Hematopoietic multipotent progenitor cell (in vitro differentiated cells): ENCODE measurements around the gene TLR10. TPM values are rescaled to one million over a fixed set of nuclear protein-coding genes. Genes with fewer than 3 reads are reported as not detected.
"Not testable (repeated sequence)": the region's sequence is repeated elsewhere in the genome, so short reads cannot be mapped to it uniquely, and the experiment has no call there.

Source experiments
- DNase-seq, 3 donors: peaks; one replicate each; pipeline ENCODE4 v3.0.0-alpha.2; 2011 to 2015; ENCODE audit warnings: low read depth in 2 of 3, low spot score in 2 of 3
- total RNA-seq: library from RNA; depleted of rRNA; stranded (reverse); fragments of >200 nt; gene quantifications from one replicate; pipeline ENCODE4 v1.2.3, GENCODE V29; 2012

TLR10 gene
- total RNA-seq, 1 donor: 0.27 TPM

DNA sequence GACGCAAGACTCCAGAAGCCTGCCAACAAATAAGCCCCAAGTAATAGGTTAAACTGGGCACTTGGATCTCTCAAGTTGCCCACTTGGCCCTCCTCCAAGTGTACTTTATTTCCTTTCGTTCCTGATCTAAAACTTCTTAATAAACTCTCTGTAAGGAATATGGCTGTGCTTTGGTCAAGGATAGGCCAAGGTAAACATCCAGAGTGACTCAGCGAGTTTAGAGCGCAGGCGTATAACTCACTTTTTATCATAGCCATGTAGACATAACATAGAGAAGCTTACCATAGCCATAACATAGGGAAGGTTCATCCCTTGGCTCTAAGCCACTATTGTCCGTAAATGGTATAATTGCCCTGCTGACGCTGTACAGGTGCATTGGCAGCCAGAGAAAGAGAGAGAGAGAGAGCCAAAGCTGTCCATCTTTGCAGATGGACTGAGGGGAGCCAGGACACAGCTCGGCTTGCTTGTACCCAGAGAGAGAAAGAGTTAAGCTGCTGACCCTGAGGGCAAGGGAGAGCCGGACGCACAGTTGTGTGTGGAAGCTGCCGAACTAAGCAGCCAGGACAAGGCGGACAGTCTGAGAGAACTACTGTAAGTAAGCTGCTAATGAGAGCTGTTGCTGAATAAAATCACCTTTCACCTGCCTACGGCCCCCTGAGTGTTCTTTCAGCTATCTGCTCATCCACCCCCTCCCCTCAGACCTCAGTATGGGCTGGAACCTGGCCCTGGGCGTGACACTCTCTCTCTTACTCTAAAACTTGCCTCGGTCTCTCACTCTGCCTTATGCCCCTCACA, 20.0 kb upstream of the TLR10 start:
- peak in 1 of 3 donors; percentile 43 for DNase-seq

DNA sequence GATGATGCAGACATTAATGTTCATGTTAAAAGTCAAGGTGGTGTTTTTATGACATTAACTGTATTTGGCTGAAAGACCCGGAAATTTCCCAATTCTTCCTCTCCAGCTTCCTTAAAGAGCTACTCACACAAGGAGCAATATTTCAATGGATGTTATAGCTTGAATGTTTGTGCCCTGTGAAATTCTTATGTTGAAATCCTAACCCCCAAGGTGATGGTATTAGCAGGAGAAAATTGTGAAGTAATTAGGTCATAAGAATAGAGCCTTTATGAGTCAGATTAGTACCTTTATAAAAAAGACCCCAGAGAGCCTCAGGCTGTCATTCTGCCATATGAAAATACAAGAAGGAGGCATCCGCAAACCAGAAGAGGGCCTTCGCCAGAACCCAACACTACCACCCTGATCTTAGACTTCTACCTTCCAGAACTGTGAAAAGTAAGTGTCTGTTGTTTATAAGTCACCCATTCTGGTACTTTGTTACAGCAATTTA, 18.2 kb upstream of the TLR10 start:
- DNase-seq: no peak

DNA sequence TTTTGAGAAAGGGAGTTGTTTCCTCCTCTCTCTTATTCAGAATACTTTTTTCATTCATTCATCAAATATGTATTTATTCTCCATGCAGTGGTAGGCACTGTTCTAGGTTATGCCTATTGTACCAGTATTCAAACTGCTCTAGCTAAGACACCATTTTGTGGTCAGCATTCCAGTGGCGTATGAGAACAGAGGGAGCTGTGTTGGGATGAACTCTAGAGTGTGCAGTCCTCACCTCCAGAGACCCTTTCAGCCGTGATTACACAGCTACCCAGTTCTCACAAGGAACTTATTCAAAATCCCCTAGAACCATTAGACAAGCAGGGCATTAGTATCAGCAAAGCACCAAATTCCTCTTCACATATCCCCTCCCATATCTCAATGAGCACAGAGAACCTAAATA, 17.6 kb upstream of the TLR10 start:
- DNase-seq: no peak

DNA sequence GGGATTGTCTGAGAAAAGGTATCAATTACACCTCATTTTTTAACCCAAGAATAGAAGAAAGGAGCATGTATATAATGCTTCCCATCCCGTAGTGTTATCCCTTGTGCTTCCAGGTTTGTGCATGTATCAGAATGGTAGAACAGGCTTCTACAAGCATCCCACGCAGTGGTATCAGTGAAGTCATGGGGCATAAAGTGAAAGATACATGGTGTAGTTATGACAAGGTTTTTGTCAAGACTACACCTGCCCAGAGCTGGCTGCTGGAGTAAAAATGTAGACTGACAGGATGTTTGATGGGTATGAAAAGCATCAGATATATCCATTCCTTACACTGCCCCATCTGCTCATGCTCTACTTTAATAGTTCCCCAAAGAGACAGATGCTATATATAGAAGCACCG, 12.3 kb upstream of the TLR10 start:
- no peak for DNase-seq

DNA sequence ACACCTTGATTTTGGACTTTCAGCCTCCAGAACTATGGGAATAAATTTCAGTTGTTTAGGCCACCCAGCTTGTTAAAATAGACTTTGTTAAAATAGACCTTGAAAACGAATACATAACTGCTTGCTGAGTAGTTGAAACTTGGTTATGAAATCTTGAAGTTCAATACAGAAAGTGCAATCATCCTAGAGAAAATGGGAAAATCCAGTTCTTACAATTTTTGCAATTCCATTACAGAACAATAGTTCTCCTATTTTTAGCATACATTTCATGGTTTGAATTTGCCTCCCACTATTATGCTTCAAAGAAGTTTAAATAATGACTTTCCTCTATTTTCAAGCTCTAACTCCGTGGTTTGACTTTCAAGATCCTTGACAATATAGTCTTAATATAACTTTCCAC, 11.3 kb upstream of the TLR10 start:
- DNase-seq: no peak

DNA sequence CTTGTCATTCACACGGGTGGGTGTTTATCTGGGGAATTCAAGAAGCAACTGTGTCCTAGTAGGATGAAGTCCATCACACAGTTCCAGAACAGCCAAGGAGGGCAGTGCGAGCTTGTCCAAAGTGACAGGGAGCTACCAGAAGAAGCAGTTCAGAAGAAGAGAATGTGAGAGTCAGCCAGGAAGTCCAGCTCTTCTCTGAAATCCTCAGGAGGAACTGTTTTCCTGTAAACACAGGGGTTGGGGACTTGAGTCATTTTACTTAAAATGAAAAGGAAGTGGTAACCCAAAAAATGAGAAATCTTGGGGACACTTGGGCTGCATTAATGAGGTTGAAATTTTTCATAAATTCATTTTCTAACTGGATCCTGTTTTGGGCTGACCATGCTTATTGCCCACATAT, 8.2 kb upstream of the TLR10 start:
- peak in 1 of 3 donors; percentile 17 for DNase-seq

DNA sequence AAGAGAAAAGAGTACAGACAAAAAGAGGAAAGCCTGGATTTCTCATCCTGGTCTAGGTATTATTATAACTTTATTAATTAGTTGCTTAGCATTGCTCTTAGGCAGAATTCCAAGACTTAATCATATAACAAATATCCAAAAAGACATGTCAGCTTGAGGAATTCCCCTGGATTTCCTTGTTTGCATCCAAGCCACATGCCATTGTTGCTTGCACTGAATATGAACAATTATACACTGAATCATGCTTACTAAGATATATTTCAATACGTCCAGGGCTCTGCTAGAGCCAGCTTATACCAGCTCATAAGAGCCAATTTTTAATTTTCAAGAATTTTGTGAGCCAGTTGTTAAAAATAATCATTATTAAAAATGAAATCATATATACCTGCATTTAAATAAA, 5.5 kb upstream of the TLR10 start:
- DNase-seq: no peak

DNA sequence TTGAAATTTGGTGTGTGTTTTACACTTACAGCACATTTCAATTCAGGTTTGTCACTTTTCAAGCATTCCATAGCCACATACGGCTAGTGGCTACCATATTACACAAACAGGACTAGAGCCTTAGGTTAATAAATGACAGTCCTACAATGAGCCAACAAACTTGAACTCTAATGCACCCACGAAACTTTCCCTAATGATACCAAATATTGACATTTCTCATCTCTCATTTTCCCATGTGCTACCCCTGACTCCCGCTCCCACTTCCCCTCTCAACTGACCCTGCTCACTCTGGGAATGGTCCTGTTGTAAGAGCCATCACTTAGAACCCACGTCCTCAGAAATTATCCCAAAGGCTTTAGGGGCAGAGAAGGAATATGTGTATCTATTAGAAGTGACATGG, 4.9 kb upstream of the TLR10 start:
- DNase-seq: no peak

DNA sequence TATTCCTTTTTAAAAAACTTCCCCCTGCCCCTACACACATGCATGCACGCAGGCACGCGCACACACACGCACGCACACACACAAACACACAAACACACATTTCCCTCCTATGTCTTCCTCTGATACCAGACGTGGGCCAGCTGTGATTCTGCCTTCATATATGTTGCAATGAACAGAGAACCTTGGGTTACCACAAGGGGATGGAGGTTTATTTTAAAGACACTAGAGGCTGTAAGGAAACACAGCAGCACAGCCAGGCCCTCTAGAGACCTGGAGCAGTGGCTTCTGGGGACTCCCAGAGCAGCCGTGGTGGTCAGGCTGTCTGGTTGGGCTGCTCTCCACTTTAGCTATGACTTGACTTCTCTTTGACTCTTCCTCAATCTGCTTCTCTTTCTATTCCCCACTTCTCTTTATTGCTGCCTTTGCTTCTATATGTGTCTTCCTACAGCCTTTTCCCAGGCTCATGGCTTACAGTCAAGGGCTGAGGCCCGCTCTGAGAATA, 3.2 kb upstream of the TLR10 start:
- DNase-seq: peak in 1 of 3 donors; percentile 17

DNA sequence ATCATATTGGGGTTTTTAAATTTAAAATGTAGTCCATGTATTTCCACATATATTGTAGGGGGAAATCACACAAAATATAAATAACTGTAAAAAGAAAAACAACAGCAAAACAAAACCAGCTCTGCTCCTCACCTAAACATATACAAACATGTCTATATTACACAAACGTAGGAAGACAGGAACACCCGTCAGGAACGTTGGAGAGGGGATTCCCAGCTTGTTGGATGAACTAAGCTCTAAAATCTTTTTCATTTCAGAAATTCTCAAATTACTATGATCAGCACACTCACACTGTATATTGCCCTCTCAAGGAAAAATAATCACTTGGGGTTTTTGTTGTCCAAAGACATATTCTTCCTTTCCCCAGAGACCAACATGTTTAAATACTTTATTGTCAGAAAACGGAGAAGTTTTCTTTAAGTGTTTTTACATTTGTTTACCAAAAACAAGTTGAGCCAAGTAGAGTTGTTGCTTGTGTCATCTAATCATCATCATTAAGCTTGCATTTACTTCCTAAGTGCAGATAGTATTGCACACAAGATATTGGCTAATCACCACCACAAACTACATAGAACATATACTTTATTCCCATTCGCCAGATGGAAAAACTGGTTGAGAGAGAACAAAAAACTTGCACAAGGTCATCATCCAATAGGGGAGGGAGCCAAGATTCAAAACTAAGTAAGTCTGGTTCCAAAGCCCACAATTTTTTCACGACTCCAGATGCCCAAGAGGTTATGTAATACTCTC, 2.4 kb upstream of the TLR10 start:
- DNase-seq: no peak

DNA sequence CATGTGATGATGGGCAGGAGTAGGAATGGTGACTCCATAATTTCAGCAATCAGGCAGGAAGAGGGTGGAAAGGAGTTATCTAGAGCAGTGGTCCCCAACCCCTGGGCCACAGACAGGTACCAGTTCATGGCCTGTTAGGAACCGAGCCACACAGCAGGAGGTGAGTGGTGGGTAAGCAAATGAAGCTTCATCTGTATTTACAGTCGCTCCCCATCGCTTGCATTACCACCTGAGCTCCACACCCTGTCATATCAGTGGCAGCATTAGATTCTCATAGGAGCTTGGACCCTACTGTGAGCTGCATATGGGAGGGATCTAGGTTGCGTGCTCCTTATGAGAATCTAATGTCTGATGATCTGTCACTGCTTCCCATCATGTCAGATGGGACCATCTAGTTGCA, 1.4 kb upstream of the TLR10 start:
- no peak for DNase-seq

DNA sequence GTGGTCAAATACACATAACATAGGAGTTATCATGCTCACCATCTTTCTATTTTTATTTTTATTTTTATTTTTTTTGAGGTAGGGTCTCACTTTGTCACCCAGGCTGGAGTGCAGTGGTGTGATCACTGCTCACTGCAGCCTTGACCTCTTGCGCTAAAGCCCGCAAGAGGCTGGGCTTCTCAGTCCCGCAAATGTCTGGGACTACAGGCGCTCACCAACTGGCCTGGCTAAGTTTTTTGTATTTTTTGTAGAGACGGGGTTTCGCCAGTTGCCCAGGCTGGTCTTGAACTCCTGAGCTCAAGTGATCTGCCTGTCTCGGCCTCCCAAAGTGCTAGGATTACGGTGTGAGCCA, 295 bp upstream of the TLR10 start:
- DNase-seq: no peak

DNA sequence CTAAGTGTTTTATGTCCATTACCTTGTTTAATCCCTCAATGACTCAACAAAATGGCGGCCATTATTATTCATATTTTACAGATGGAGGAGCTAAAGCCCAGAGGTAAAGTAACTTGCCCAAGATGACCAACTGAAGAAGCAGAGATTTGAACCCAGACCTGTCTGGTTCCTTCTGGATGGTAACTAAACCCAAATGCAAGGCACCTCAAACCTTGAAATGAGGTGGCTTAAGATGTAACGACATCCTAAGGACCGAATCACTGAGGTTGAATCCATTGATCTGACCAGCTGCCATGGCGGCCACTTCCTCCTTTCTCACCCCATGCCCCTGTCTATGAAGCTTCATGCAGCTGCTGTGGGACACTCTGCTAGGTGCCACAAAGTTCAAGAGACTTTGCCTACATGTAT, 932 bp downstream of the TLR10 start:
- no peak for DNase-seq

DNA sequence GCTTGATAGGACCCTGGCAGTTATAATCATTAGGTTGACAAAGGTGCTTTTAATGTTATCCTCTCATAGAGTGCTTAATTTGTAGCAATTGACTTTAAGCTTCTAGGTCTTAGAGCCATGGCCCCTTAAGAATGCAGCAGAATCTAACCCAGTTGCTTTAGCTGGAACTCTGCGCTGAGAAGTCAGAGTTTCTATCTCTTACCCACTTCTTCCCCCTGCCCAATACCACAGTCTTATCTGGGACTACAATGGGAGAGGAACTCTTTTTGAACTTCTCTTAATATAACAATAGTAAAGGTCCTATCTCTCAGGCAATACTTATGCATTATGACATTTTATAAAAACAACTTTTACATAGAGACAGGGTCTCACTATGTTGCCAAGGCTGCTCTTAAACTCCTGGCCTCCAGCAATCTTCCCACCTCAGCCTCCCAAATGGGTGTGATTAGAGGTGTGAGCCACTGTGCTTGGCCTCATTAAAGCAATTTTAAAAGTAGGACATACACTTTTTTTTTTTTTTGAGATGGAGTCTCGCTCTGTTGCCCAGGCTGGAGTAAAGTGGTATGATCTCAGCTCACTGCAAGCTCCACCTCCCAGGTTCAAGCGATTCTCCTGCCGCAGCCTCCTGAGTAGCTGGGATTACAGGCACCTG, 1.8 kb downstream of the TLR10 start:
- peak in 1 of 3 donors; percentile 57 for DNase-seq

DNA sequence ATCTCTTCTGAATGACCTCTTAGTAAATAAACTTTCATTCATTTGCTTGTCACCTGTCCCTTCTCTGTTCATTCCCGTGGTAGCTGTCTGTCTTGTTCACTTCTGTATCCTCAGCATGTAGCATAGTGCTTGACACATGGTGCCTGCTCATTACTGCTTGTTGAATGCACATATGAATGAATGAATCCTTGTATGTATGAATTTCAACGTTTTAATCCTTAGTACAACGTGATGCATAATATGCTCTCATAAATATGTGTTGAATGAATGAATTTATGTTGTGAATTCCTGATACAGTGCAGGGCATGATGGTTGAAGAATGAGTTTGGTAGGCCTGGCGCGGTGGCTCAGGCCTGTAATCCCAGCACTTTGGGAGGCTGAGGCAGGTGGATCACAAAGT, 3.0 kb downstream of the TLR10 start:
- DNase-seq: no peak

DNA sequence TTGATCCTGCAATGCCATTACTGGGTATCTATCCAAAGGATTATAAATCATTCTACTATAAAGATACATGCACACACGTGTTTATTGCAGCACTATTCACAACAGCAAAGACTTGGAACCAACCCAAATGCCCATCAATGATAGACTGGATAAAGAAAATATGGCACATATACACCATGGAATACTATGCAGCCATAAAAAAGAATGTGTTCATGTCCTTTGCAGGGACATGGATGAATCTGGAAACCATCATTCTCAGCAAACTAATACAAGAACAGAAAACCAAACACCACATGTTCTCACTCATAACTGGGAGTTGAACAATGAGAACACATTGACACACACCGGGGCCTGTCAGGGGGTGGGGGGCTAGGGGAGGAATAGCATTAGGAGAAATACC, 4.9 kb downstream of the TLR10 start:
- DNase-seq: not testable (repeated sequence)

DNA sequence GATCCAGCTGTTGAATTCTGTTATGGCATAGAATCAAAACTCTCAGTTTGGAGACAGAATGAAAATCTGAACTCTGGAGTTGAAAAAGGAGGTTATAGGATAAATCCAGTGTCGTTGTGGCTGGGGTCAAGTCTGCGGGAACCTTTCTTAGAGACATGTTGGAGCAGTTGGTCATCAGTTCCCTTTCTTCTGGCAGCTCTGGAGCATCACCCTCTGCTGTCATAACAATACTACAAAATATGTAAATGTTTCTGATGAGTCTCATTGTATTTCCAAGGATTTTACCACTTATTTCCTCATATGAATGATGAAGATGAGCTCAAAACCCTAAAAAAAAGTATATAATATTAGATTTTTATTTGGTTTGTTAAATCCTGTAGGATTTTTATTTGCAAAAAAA, 7.5 kb downstream of the TLR10 start:
- no peak for DNase-seq

DNA sequence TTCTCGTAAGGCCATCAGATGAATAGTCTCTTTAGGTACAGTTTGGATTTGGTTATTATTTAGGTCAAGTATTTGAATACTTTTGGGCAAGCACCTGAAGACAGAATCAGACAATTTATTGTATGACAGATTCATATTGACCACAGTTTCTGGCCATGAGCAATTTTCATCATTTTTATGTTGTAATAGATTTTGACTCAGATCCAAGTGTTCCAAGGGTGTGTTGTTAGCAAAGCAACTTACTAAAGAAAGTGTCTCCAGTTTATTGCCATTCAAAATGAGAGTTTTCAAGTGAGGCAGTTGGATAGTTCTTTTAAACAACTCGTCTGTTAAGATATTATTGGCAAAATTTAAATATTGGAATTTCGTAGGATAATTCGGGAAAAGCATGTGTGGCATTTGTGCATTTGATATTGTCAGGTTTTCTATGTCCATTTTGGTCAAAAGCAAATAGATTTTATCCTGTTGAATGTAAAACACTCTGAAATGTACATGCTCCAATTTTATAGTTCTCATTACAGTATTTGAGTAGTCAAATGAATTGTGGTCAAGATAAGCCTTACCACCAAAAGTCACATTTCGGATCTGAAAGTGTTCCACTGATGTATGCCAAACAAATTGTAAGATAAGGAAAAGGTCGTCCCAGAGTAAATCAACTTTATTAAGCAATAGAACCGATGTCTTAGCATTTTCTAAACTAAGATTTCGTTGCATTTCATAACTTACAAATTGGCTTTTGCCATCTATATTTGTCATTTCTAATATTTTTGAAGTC, 8.4 kb downstream of the TLR10 start:
- no peak for DNase-seq

DNA sequence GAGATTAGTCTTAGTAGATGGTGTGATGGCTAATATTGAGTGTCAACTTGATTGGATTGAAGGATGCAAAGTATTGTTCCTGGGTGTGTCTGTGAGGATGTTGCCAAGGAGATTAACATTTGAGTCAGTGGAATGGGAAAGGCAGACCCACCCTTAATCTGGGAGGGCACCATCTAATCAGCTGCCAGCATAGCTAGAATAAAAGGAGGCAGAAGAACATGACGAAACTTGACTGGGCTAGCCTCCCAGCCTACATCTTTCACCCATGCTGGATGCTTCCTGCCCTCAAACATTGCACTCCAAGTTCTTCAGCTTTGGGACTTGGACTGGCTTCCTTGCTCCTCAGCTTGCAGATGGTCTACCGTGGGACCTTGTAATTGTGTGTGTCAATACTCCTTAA, 12.5 kb downstream of the TLR10 start:
- not testable (repeated sequence) for DNase-seq

DNA sequence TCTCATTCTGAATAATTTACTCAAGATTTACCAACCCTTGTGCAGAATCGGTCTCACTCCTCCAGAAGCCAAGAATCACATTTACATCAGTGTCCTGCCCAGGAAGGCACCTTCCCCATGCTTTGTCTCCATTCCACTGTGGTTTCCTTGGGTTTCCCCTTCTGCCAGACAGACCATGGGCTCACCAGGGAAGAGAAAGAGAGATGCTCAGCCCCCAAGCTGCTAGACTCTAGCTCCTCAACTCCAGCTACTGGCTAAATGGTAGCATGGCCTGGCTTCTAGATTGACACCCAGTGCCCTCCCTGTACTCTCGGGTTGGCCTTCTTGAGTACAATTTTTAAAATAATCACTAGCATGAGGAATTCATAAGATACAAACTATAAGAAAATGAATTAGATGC, 12.9 kb downstream of the TLR10 start:
- DNase-seq: no peak

DNA sequence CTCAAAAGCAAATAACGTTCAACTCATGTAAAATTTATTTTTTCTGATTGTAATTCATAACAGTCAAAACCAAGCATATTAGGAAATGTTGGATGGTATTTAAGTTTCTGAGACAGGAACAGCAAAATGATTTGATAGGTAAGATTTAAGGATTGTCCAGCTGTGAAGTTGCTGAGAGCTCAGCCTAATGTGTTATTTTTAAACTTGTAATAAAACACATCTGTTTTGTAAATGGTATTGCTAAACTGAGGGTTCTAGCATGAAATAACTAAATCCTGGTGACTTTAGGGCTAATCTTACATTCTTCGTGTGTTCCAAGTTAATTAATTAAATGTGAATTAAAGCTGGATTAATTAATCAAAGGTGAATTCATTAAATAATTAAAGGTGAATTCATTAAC, 13.3 kb downstream of the TLR10 start:
- DNase-seq: no peak
